Activated naive CD4-positive, alpha-beta T cell treated with anti-CD3 and anti-CD28 coated beads for 36 hours (primary cell): Measurements from ENCODE around the gene PSPC1. TPM values are rescaled to one million over a fixed set of nuclear protein-coding genes. Genes with fewer than 3 reads are reported as not detected.
"Not testable (repeated sequence)": the region's sequence is repeated elsewhere in the genome, so short reads cannot be mapped to it uniquely, and the experiment has no call there.

Experiments used
- CTCF ChIA-PET: fragments of 350-600 bp; sonication (Branson Sonifier 250); formaldehyde crosslinking; loops from one replicate; lab custom pipeline; 2021; ENCODE audit warnings: antibody characterized with exemption; lab: Charles Lee
- DNase-seq: peaks from one replicate; pipeline ENCODE4 v3.0.0-alpha.2; 2020
- H3K27ac Mint-ChIP-seq: one replicate; pipeline ENCODE4 v1.8.0; 2021; ENCODE audit warnings: mild to moderate bottlenecking, mixed read lengths
- H3K27me3 Mint-ChIP-seq: one replicate; pipeline ENCODE4 v1.8.0; 2021; ENCODE audit warnings: low read depth, mixed read lengths
- H3K36me3 Mint-ChIP-seq: one replicate; pipeline ENCODE4 v1.8.0; 2021; ENCODE audit warnings: low read depth, mixed read lengths
- H3K4me1 Mint-ChIP-seq: one replicate; pipeline ENCODE4 v1.8.0; 2021; ENCODE audit warnings: low read depth, mixed read lengths
- H3K4me3 Mint-ChIP-seq: one replicate; pipeline ENCODE4 v1.8.0; 2021; ENCODE audit warnings: mild to moderate bottlenecking, moderate library complexity, mixed read lengths
- H3K9me3 Mint-ChIP-seq: one replicate; pipeline ENCODE4 v1.8.0; 2021; ENCODE audit warnings: mixed read lengths
- intact Hi-C: fragments of 100-400 bp; cut with micrococcal nuclease; formaldehyde crosslinking; loops from one replicate; pipeline ENCODE4 v1.15.1; 2023
- total RNA-seq, 2 experiments: library from RNA; stranded (reverse); gene quantifications; one replicate each; pipeline ENCODE4 v1.2.3, GENCODE V29; 2021

Gene PSPC1
- total RNA-seq, 2 experiments from 2014 or later: 46.5 to 48.2 TPM

GRCh38 chr13:19691447-19691846 lies 91.3 kb downstream of the PSPC1 start:
- Mint-ChIP-seq H3K27ac (peak overlapping the region; percentile 64), H3K36me3 (peaks cover 23% of the 10 kb centered on the region)
- intact Hi-C loops, H3K4me3 Mint-ChIP-seq, DNase-seq, CTCF ChIA-PET, H3K27me3 Mint-ChIP-seq, H3K9me3 Mint-ChIP-seq, H3K4me1 Mint-ChIP-seq: not testable (repeated sequence)

- Mint-ChIP-seq H3K27ac (no peak overlapping the region), H3K9me3 (no peaks in the 10 kb centered on the region), H3K4me1 (peaks cover 24% of the 10 kb centered on the region), H3K27me3 (no peaks in the 10 kb centered on the region), H3K4me3 (no peak overlapping the region), H3K36me3 (peaks cover 5% of the 10 kb centered on the region)
- intact Hi-C loops: no loop called here
- DNase-seq: no peak
- CTCF ChIA-PET: interaction anchor here (0.6 kb wide), 1 partner anchor 48 kb away, joined by 3 read pairs; no protein-coding TSS in a partner anchor
These were observed 97.3 kb downstream of the PSPC1 start for GRCh38 chr13:19685437-19685836.

DNA sequence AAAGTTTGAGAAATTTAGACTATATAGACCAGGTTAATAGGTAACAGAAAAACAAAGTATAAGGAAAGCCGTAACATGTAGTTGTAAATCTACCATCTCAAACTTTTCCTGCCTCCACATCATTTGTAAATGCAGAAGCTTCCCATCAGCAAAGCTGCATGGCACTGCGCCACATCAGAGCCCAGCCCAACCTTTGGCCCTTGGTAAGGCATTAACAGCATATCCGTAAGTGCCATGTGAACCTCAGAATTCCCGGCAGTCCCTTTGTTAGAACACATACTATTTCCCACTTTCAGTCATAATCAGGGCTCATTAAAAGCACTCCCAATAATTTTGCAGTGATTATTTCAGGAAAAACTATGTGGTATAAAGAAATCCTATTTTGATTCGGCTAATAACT lies 97.7 kb downstream of the PSPC1 start:
- peaks cover 24% of the 10 kb centered on the region for H3K4me1 Mint-ChIP-seq
- H3K9me3 Mint-ChIP-seq: no peaks in the 10 kb centered on the region
- intact Hi-C loops: no loop called here
- H3K36me3 Mint-ChIP-seq: peaks cover 5% of the 10 kb centered on the region
- no peak overlapping the region for H3K4me3 Mint-ChIP-seq
- H3K27ac Mint-ChIP-seq: no peak overlapping the region
- CTCF ChIA-PET: interaction anchor here (0.6 kb wide), 1 partner anchor 48 kb away, joined by 3 read pairs; no protein-coding TSS in a partner anchor
- H3K27me3 Mint-ChIP-seq: no peaks in the 10 kb centered on the region
- no peak for DNase-seq

DNA sequence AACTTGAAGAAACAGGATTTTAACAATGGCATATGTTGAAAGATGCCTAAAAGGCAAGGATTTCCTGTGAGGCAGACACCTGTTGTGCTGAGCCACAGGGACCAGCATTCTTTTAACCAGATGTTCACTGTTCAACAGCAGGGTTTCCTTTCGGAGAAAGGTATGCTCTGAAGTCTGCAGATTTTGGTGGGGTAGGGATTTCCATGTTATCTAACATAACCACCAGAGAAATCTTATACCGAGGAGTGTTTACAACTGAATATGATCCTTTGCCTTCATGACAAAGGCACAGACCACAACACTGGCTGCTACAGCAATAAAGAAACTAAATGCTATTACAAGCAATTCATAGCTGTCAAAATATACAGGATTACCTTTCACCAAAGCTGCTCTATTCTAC lies 101.2 kb downstream of the PSPC1 start:
- CTCF ChIA-PET: interaction anchor here (1.0 kb wide), 1 partner anchor 17 kb away, joined by 3 read pairs; no protein-coding TSS in a partner anchor
- no peaks in the 10 kb centered on the region for H3K27me3 Mint-ChIP-seq
- no peaks in the 10 kb centered on the region for H3K9me3 Mint-ChIP-seq
- peaks cover 30% of the 10 kb centered on the region for H3K4me1 Mint-ChIP-seq
- H3K4me3 Mint-ChIP-seq: no peak overlapping the region
- no peak overlapping the region for H3K27ac Mint-ChIP-seq
- peaks cover 9% of the 10 kb centered on the region for H3K36me3 Mint-ChIP-seq
- DNase-seq: peak; percentile 38
- intact Hi-C loops: loop anchor here (2.0 kb wide), 1 partner anchor 181 kb away; the partner anchor contains the start of gene ZMYM5

DNA sequence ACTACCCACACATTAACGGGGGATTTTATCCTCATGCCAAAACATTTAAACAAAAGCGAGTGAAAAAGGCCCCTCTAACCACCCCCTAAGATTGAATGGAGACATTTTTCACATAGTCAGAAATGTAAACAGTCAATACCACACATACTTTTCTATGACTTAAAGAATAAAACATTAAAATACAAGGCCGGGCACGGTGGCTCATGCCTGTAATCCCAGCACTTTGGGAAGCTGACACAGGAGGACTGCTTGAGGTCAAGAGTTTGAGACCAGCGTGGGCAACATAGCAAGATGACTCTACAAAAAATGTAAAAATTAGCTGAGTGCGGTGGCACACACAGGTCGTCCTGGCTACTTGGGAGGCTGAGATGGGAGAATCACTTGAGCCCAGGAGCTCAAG lies 102.0 kb downstream of the PSPC1 start:
- CTCF ChIA-PET: interaction anchor here (1.0 kb wide), 1 partner anchor 18 kb away, joined by 3 read pairs; no protein-coding TSS in a partner anchor
- Mint-ChIP-seq H3K27me3 (no peaks in the 10 kb centered on the region), H3K9me3 (no peaks in the 10 kb centered on the region), H3K4me1 (peaks cover 30% of the 10 kb centered on the region), H3K27ac (no peak overlapping the region), H3K36me3 (peaks cover 16% of the 10 kb centered on the region), H3K4me3 (no peak overlapping the region)
- intact Hi-C loops: loop anchor here (2.0 kb wide), 1 partner anchor 182 kb away; the partner anchor contains the start of gene ZMYM5
- no peak for DNase-seq

- Mint-ChIP-seq H3K27ac (peak overlapping the region; percentile 75), H3K36me3 (peaks cover 34% of the 10 kb centered on the region), H3K27me3 (no peaks in the 10 kb centered on the region), H3K4me1 (peaks cover 6% of the 10 kb centered on the region), H3K4me3 (no peak overlapping the region), H3K9me3 (no peaks in the 10 kb centered on the region)
- intact Hi-C loops: no loop called here
- CTCF ChIA-PET: interaction anchor here (1.7 kb wide), 1 partner anchor 252 kb away, joined by 3 read pairs; no protein-coding TSS in a partner anchor
- no peak for DNase-seq
These were observed 106.6 kb downstream of the PSPC1 start for GRCh38 chr13:19676168-19676567.

- peaks cover 36% of the 10 kb centered on the region for H3K36me3 Mint-ChIP-seq
- no peak for DNase-seq
- CTCF ChIA-PET: interaction anchor here (1.1 to 1.7 kb wide), 2 partner anchors 189 to 253 kb away, joined by 3 to 4 read pairs; partner anchors contain the start of gene ZMYM5
- no peaks in the 10 kb centered on the region for H3K27me3 Mint-ChIP-seq
- intact Hi-C loops: no loop called here
- no peak overlapping the region for H3K4me3 Mint-ChIP-seq
- H3K27ac Mint-ChIP-seq: no peak overlapping the region
- no peaks in the 10 kb centered on the region for H3K9me3 Mint-ChIP-seq
- H3K4me1 Mint-ChIP-seq: peaks cover 6% of the 10 kb centered on the region
These were observed 107.8 kb downstream of the PSPC1 start for GRCh38 chr13:19674898-19675297.

DNA sequence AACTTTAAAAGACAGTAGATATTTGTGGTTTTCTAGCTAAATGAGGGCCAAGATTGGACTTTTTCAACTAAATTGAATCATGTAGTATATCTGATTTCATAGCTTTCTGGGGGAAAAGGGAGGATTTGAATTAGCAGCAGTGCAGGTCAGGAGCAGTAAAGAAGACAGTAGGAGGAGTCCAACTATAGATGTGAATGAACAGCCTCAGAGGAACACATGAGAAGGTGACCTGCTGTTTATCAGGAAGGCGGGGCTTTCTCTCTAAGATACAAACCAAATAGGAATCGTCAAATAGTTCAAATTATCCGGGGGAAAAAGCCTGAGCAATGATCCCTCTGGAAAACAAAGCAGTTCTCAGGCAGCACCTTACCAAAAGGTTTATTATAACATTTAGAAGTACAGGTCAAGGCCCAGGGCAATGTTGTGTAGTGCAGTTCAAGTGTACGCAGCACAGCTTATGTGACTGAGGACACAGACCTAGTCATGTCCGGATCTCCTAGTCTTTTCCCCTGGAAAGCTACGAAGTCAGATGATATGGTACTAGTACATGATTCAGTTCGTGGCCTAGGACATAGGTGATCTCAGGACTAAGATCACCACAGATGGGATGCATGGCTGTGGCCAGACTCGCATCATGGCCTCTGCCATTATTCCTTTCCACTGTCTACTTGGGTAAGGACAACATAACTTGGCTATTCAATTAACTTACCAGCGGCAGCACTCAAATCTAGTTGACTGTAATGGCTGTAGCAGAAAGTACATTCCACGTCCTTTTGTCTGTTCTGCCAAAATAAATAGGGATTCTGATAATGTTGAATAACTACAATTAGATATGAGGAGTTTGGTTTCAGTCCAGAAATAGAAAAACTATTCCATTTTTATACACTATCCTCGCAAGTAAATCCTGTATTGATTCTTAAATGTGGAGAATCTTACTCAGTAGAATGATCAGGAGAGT lies 109.0 kb downstream of the PSPC1 start:
- Mint-ChIP-seq H3K36me3 (peaks cover 42% of the 10 kb centered on the region), H3K27me3 (no peaks in the 10 kb centered on the region), H3K4me1 (peaks cover 6% of the 10 kb centered on the region), H3K27ac (peak overlapping the region; percentile 78), H3K4me3 (no peak overlapping the region), H3K9me3 (no peaks in the 10 kb centered on the region)
- intact Hi-C loops: no loop called here
- CTCF ChIA-PET: interaction anchor here (0.6 to 1.1 kb wide), 2 partner anchors 15 to 190 kb away, joined by 3 to 4 read pairs; partner anchors contain the start of gene ZMYM5
- no peak for DNase-seq

DNA sequence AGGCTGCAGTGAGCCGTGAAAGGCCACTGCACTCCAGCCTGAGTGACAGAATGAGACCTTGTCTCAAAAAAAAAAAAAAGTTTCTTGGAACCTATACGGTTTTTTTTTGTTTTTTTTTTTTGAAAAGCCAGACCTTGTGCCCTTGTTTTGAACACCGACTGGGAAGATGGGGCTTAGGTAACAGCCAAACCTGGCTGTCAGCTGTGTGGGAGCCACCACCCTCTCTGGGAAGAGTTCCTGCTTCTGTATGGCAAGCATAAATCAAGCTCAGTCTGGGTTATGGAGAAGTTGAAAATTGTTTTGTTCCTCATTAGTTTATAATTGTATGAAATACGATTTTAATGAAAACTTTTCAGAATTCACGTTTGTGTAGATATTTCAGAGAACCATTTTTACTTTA lies 109.8 kb downstream of the PSPC1 start:
- H3K27me3 Mint-ChIP-seq: no peaks in the 10 kb centered on the region
- no peak for DNase-seq
- intact Hi-C loops: no loop called here
- no peaks in the 10 kb centered on the region for H3K9me3 Mint-ChIP-seq
- H3K4me3 Mint-ChIP-seq: no peak overlapping the region
- H3K27ac Mint-ChIP-seq: peak overlapping the region; percentile 78
- CTCF ChIA-PET: interaction anchor here (0.7 kb wide), 1 partner anchor 112 kb away, joined by 5 read pairs; the partner anchor contains the start of gene TPTE2
- H3K4me1 Mint-ChIP-seq: peaks cover 4% of the 10 kb centered on the region
- H3K36me3 Mint-ChIP-seq: peaks cover 45% of the 10 kb centered on the region

- no peaks in the 10 kb centered on the region for H3K4me1 Mint-ChIP-seq
- peak overlapping the region; percentile 30 for H3K27ac Mint-ChIP-seq
- no peaks in the 10 kb centered on the region for H3K27me3 Mint-ChIP-seq
- CTCF ChIA-PET: no interaction called here
- peaks cover 41% of the 10 kb centered on the region for H3K36me3 Mint-ChIP-seq
- H3K9me3 Mint-ChIP-seq: no peaks in the 10 kb centered on the region
- intact Hi-C loops: no loop called here
- no peak overlapping the region for H3K4me3 Mint-ChIP-seq
- no peak for DNase-seq
These were observed 112.6 kb downstream of the PSPC1 start for GRCh38 chr13:19670147-19670546.

- Mint-ChIP-seq H3K9me3 (no peaks in the 10 kb centered on the region), H3K36me3 (peaks cover 45% of the 10 kb centered on the region), H3K4me1 (no peaks in the 10 kb centered on the region), H3K4me3 (no peak overlapping the region), H3K27me3 (no peaks in the 10 kb centered on the region), H3K27ac (no peak overlapping the region)
- intact Hi-C loops: no loop called here
- CTCF ChIA-PET: interaction anchor here (0.6 kb wide), 1 partner anchor 259 kb away, joined by 5 read pairs; no protein-coding TSS in a partner anchor
- DNase-seq: no peak
These were observed 114.0 kb downstream of the PSPC1 start for GRCh38 chr13:19668778-19669177.

GRCh38 chr13:19665427-19665859 lies 117.3 kb downstream of the PSPC1 start:
- CTCF ChIA-PET: no interaction called here
- Mint-ChIP-seq H3K27ac (no peak overlapping the region), H3K36me3 (peaks cover 46% of the 10 kb centered on the region), H3K27me3 (no peaks in the 10 kb centered on the region), H3K4me1 (no peaks in the 10 kb centered on the region), H3K4me3 (no peak overlapping the region), H3K9me3 (no peaks in the 10 kb centered on the region)
- intact Hi-C loops: no loop called here
- DNase-seq: no peak
